ENCODE data around the gene MPL. TPM values are rescaled to one million over a fixed set of nuclear protein-coding genes. Genes with fewer than 3 reads are reported as not detected.

Gene MPL
- total RNA-seq, 1 donor from 2014 or later = 0.82 TPM

DNA sequence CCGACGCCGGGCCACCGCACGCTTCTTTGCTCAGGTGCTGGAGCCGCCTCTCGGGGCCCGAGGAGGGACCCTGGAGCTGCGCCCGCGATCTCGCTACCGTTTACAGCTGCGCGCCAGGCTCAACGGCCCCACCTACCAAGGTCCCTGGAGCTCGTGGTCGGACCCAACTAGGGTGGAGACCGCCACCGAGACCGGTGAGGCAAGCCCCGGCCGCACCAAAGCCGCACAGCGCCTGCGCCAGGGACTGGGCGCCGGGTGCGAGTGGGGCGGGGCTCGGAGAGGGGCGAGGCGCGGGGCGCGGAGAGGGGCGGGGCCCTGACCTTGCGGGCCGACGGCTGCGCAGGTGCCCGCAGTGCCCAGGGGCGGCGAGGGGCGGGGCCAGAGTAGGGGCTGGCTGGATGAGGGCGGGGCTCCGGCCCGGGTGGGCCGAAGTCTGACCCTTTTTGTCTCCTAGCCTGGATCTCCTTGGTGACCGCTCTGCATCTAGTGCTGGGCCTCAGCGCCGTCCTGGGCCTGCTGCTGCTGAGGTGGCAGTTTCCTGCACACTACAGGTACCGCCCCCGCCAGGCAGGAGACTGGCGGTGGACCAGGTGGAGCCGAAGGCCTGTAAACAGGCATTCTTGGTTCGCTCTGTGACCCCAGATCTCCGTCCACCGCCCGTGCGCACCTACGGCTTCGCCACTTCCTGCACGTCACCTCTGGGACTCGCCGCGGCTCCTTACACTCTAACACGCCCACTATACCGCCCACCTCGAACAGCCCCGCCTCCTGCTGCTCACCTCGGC lies 11.4 kb downstream of the MPL start:
- no peaks in the 10 kb centered on the region for H3K27me3 ChIP-seq (ENCODE audit: low read depth)
- H3K27ac ChIP-seq (replicated peaks) = peak overlapping the region; percentile 99
- no peaks in the 10 kb centered on the region for H3K36me3 ChIP-seq
- H3K4me1 ChIP-seq = peaks cover 59% of the 10 kb centered on the region
- H3K4me3 ChIP-seq = peak overlapping the region; percentile 74
- no peaks in the 10 kb centered on the region for H3K9me3 ChIP-seq (replicated peaks)
- peak; percentile 85 for DNase-seq
- intact Hi-C loops (cut with micrococcal nuclease) = no loop called here
- TF ChIP-seq, protein P1, sequence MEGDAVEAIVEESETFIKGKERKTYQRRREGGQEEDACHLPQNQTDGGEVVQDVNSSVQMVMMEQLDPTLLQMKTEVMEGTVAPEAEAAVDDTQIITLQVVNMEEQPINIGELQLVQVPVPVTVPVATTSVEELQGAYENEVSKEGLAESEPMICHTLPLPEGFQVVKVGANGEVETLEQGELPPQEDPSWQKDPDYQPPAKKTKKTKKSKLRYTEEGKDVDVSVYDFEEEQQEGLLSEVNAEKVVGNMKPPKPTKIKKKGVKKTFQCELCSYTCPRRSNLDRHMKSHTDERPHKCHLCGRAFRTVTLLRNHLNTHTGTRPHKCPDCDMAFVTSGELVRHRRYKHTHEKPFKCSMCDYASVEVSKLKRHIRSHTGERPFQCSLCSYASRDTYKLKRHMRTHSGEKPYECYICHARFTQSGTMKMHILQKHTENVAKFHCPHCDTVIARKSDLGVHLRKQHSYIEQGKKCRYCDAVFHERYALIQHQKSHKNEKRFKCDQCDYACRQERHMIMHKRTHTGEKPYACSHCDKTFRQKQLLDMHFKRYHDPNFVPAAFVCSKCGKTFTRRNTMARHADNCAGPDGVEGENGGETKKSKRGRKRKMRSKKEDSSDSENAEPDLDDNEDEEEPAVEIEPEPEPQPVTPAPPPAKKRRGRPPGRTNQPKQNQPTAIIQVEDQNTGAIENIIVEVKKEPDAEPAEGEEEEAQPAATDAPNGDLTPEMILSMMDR (IDR thresholded peaks at IDR 0.05; ENCODE audit: borderline replicate concordance) = no peak

DNA sequence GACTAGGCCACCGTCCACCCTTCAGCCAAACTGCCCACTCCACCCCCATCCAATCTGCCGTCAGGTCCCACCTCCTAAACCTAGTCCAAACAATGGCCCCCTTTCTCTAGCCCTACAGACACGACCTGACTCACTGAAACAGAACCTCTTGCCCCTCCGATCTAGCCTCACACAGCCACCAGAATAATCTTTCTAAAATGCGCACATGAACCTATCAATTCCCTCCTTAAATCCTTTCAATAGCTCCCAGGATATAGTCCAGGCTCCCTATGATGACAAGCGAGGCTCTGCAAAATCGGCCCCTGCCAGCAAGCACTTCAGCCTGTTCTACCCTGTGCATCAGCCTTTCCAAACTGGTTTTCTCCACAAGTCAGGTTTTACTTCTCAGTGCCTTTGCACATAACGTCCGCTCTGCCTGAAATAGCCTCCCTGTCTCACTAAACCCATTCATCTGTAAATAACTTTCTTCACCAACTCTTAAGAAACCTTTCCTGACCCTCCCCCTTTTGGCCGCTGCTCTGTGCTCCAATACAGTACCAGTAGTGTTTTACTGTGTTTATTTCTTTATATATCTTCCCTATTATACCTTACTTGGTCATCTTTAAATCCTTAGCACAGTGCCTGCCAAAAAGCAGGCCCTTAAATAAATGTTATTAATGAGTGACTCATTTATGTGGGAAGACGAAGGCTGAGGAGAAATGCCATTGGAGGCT lies 12.1 kb downstream of the MPL start:
- Histone ChIP-seq H3K4me3 (peak overlapping the region; percentile 74), H3K9me3 (replicated peaks) (no peaks in the 10 kb centered on the region), H3K36me3 (no peaks in the 10 kb centered on the region), H3K27ac (replicated peaks) (peak overlapping the region; percentile 99), H3K27me3 (ENCODE audit: low read depth) (no peaks in the 10 kb centered on the region), H3K4me1 (peaks cover 51% of the 10 kb centered on the region)
- DNase-seq = no peak
- intact Hi-C loops (cut with micrococcal nuclease) = no loop called here
- TF ChIP-seq, protein P1 (IDR thresholded peaks at IDR 0.05; ENCODE audit: borderline replicate concordance) = no peak

DNA sequence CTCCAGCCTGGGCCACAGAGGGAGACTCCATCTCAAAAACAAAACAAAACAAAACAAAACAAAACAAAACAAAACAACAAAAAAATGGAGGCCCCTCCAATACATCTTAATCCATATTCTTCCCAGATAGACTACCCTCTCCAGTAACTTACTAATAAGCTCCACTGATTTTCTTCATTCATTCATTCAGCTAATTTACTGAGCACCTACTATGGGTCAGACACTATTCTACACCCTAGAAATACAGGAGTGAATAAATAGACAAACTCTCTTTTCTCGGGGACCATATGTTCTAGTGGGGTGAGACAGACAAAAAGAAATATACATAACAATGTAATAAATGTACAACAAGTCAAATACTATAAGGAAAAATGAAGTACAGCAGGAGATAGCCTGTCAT lies 13.4 kb downstream of the MPL start:
- peak overlapping the region; percentile 99 for H3K27ac ChIP-seq (replicated peaks)
- no peaks in the 10 kb centered on the region for H3K27me3 ChIP-seq (ENCODE audit: low read depth)
- H3K36me3 ChIP-seq = no peaks in the 10 kb centered on the region
- DNase-seq = no peak
- intact Hi-C loops (cut with micrococcal nuclease) = no loop called here
- TF ChIP-seq, protein P1 (IDR thresholded peaks at IDR 0.05; ENCODE audit: borderline replicate concordance) = no peak
- peaks cover 39% of the 10 kb centered on the region for H3K4me1 ChIP-seq
- H3K9me3 ChIP-seq (replicated peaks) = no peaks in the 10 kb centered on the region
- H3K4me3 ChIP-seq = no peak overlapping the region

DNA sequence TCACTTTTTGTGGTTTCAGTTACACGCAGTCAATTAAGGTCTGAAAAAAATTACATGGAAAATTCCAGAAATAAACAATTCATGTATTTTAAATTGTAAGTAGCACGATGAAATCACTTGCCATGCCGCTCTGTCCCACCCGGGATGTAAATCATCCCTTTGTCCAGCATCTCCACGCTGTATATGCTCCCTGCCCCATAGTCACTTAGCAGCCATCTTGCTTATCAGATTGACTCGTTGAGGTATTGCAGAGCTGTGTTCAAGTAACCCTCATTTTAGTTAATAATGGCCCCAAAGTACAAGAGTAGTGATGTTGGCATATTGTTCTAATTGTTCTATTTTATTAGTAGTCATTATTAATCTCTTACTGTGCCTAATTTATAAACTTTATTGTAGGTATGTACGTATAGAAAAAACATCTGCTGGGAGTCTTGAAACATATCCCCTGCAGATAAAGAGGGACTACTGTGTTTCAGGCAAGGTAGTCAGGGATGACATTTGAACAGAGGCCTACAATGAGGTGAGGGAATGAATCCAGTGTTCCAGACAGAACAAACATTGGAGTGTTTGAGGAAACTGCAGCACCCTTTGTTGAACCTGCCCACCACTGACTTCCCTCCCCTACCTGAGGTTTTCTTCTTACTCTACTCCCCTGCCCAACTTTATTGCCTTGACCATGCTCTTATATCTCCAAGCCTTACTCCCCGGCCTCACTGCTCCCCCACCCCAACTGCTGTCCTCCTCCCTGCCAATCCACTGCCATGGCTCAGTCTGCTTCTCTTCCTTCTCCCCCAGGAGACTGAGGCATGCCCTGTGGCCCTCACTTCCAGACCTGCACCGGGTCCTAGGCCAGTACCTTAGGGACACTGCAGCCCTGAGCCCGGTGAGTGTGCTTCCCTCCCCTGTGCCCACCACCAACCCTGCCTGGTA lies 14.1 kb downstream of the MPL start:
- no peak for DNase-seq
- TF ChIP-seq, protein P1 (IDR thresholded peaks at IDR 0.05; ENCODE audit: borderline replicate concordance) = no peak
- Histone ChIP-seq H3K9me3 (replicated peaks) (no peaks in the 10 kb centered on the region), H3K4me1 (peaks cover 32% of the 10 kb centered on the region), H3K4me3 (no peak overlapping the region), H3K27ac (replicated peaks) (no peak overlapping the region), H3K36me3 (no peaks in the 10 kb centered on the region), H3K27me3 (ENCODE audit: low read depth) (no peaks in the 10 kb centered on the region)
- intact Hi-C loops (cut with micrococcal nuclease) = no loop called here

DNA sequence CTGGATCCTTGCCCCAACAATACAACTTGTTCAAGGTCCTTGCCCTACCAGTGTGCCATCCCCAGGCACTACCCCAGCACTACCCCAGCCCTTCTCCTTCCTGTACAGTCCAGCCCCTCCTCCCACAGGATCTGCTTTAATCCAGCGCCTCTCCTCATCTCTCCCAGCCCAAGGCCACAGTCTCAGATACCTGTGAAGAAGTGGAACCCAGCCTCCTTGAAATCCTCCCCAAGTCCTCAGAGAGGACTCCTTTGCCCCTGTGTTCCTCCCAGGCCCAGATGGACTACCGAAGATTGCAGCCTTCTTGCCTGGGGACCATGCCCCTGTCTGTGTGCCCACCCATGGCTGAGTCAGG lies 14.7 kb downstream of the MPL start:
- intact Hi-C loops (cut with micrococcal nuclease) = no loop called here
- no peak for DNase-seq
- H3K4me1 ChIP-seq = peaks cover 26% of the 10 kb centered on the region
- H3K27me3 ChIP-seq (ENCODE audit: low read depth) = no peaks in the 10 kb centered on the region
- H3K27ac ChIP-seq (replicated peaks) = no peak overlapping the region
- H3K9me3 ChIP-seq (replicated peaks) = no peaks in the 10 kb centered on the region
- TF ChIP-seq, protein P1 (IDR thresholded peaks at IDR 0.05; ENCODE audit: borderline replicate concordance) = no peak
- no peaks in the 10 kb centered on the region for H3K36me3 ChIP-seq
- H3K4me3 ChIP-seq = no peak overlapping the region
